Stimulated activated CD4-positive, alpha-beta T cell treated with anti-CD3 and anti-CD28 coated beads, Interleukin-15, amount 100 ng/mL, for 24 hours (primary cell): ENCODE measurements around the gene HDGFL2.

Experiments used
- DNase-seq: peaks from one replicate; pipeline ENCODE4 v3.0.0-alpha.2; 2020

HDGFL2 gene

GRCh38 chr19:4499855-4500254 is 27.8 kb downstream of the HDGFL2 start:
- no peak for DNase-seq

GRCh38 chr19:4500841-4501591 is 28.9 kb downstream of the HDGFL2 start:
- no peak for DNase-seq

DNA sequence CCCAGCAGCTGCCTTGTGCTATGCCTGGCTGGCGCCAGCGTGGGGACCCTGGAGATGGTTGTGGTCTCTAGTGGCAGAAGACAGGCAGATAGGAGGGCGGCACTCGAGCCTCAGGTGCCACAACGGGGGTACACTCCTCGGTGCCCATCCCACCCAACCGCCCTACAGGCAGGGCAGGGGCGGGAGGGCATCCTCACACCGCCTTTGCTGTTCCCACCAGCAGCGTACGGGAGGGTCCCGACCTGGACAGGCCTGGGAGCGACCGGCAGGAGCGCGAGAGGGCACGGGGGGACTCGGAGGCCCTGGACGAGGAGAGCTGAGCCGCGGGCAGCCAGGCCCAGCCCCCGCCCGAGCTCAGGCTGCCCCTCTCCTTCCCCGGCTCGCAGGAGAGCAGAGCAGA is 29.6 kb downstream of the HDGFL2 start:
- DNase-seq, result no peak

GRCh38 chr19:4502282-4503131 is 30.4 kb downstream of the HDGFL2 start:
- no peak for DNase-seq

DNA sequence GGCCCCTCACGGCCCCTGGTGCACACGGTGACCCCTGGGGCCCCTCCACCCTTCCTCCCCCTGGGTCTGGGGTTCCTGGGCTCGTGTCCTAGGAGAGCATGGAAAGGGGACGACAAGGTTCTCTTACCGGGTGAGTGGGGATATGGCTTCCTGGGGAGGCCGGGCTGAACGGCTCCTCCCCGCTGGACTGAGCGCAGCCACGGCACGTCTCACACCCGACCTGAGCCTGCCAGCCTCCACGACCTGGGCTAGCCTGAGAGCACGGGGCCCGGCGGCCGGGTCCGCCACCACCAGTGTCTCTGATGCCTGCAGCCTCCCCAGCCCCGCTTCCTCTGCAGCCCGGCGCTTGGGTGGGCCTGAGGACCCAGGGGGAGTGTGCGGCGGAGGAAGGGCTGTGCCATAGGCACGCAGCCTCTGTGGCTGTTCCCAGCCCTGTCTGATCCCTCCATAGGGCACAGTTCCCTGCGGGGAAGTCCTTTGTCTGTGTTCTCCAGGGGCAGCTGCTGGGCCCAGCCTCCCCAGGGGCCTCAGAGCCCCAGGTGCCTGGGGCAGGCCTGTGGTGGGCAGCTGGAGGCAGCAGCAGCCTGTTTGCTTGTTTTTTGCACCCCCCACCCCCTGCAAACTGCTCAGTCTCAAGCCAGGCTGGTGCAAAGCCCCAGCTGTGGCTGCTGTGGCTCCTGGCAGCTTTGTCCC is 31.2 kb downstream of the HDGFL2 start:
- DNase-seq, result no peak

GRCh38 chr19:4503825-4504170 is 31.7 kb downstream of the HDGFL2 start:
- DNase-seq, result no peak

GRCh38 chr19:4504297-4504701 is 32.2 kb downstream of the HDGFL2 start:
- no peak for DNase-seq

DNA sequence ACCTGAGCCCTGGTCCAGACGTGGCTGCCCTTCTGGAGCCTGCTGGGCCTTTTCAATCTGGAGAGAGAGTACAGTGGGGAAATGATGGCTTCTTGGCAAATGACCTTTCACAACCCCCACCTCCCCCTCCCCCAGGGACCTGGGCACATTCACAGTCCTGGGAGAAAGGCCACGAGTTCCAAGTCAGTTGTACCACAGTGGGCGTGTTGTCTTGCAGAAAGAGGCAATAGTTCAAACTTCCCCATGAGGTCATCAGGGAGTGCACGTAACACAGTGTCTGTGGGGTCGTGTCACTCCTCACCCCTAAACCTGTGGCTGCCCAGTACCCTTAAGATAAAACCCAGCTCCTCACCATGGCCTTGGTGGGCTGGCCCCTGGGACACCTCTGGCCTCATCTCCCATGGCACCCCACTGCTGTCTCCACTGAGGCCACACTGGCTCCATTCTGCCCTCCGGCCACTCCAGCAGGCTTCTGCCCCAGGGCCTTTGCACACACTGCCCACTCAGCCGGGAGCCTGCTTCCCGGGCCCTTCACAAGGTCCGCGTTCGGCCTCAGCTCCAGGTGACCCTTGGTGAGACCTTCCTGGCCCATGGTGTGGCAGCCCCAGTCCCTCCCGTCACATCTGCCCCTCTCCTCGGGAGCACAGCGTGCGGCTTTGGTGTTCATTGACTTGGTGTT is 32.9 kb downstream of the HDGFL2 start:
- DNase-seq, result no peak

DNA sequence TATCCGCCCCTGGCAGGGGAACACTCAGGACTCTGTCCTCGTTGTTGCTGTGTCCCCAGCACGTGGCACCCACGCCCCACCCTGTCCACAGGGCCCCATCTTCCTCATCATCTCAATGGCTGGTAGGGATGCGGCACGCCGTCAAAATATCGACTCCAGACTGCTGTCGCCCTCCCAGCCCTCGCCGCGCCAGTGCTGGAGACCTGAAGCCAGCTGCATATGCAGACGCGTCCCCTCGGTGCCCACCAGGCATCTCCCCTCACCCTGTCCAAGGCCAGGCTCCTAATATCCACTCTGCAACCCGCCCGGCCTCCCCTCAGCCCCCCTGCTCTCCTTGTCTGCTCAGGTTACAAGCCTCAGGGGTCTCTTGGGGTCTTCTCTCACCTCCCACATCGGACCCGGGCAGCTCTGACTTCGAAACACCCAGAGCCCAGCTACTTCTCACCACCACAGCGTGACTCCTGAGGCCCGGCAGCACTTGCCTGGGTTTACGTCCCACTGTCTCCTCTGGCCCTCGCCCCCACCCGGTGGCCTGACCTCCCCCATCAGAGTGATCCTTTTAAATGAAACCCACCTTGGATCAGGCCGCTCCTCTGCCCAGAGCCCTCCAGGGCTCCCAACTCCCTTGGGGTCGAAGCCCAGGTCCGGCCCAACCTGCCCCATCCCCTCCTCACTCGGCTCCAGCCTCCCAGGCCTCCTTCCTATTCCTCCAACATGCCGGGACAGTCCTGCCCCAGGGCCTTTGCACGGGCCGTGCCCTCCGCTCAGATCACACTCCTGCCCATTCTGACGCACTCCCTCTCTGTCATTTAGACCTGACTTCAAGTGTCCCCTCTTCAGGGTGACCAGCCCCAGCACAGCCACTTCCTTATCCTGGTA is 33.7 kb downstream of the HDGFL2 start:
- DNase-seq, result no peak

DNA sequence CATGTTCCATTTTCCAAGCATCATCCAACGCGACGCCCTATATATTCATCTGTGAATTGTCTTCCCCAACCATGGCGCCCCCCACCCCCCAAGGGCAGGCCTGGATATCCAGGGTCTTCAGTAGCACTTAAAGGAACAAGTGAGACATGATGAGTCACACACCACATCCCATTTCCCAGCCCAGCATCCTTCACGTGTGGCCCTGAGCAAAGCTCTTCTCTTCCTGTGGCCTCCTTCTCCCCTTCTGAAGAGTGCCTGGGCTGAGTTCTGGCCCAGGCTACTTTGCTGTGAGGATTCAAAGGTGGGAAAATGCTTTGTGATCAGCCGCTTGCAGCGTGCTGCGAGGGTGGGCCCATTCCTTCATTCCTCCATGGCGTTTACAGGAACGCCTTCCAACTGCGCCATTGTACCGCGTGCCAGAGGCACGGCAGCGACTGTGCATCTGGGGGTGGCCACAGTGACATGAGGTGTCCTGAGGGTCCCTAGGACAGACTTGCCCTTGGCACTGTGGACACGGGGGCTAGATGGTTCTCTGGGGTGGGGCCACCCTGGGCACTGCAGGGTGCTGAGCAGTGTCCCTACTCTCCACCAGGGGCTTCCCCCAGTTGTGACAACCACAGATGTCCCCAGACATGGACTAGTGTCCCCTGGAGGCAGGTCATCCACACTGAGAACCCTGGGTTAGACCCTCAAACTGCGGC is 34.5 kb downstream of the HDGFL2 start:
- DNase-seq, result peak; percentile 21

GRCh38 chr19:4507150-4507452 is 35.0 kb downstream of the HDGFL2 start:
- no peak for DNase-seq

- no peak for DNase-seq
Measured at GRCh38 chr19:4507804-4508203, 35.7 kb downstream of the HDGFL2 start.

GRCh38 chr19:4508698-4509097 is 36.6 kb downstream of the HDGFL2 start:
- no peak for DNase-seq

DNA sequence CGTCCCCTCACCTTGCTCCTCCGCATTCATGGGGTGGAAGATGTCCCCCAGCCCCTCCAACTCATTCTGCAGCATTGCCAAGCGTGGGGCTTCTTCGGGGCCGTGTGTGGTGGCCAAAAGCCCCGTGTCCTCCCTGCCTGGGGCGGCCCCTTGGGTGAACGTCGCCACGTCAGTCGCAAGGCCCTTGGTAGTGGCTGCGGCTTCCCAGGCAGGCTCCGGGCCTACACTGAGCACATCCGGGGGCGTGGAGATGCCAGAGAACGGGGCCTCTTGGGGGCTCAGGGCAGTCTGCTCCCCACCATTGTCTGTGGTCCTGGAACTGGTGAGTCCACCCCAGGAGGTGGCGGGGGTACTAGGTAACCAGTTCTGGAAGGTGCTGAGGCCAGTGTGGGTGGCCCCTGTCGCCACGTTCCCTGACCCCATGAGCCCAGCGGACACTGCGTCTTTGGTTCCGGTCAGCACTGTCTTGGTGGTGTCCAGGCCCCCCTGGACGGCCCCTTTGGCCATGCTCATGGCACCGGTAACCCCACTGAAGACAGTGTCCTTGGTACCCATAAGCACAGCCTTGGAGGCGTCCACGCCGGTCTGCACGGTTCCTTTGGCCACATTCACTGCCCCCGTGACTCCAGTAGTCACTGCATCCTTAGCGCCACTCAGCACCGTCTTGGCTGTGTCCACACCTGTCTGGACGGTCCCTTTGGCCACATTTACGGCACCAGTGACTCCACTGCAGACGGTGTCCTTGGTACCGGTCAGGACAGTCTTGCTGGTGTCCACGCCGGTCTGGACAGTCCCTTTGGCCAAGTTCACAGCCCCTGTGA is 38.5 kb downstream of the HDGFL2 start:
- peak; percentile 11 for DNase-seq

DNA sequence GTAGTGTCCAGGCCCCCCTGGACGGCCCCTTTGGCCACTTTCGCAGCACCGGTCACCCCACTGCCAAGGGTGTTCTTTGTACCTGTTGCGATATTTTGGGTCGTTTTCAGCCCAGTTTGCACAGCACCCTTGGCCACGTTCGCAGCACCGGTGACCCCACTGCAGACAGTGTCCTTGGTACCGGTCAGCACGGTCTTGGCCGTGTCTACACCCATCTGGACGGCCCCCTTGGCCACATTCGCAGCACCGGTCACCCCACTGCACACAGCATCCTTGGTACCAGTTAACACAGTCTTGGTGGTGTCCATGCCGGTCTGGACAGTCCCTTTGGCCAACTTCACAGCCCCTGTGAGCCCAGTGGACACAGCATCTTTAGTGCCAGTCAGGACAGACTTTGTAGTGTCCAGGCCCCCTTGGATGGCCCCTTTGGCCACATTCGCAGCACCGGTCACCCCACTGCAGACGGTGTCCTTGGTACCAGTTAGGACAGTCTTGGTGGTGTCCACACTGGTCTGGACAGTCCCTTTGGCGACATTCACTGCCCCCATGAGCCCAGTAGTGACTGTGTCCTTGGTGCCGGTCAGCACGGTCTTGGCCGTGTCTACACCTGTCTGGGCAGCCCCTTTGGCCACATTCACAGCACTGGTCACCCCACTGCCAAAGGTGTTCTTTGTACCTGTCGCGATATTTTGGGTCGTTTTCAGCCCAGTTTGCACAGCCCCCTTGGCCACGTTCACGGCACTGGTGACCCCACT is 39.4 kb downstream of the HDGFL2 start:
- no peak for DNase-seq

DNA sequence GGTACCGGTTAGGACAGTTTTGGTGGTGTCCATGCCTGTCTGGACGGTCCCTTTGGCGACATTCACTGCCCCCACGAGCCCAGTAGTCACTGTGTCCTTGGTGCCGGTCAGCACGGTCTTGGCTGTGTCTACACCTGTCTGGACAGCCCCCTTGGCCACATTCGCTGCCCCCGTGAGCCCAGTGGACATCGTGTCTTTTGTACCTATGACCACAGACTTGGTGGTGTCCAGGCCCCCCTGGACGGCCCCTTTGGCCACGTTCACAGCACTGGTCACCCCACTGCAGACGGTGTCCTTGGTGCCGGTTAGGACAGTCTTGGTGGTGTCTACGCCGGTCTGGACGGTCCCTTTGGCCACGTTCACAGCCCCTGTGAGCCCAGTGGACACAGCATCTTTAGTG is 40.0 kb downstream of the HDGFL2 start:
- DNase-seq, result no peak

GRCh38 chr19:4513248-4513647 is 41.2 kb downstream of the HDGFL2 start:
- DNase-seq, result no peak

GRCh38 chr19:4515732-4516131 is 43.6 kb downstream of the HDGFL2 start:
- no peak for DNase-seq

GRCh38 chr19:4516199-4516938 is 44.3 kb downstream of the HDGFL2 start:
- no peak for DNase-seq
